Measurements from ENCODE around the gene PDAP1.

- TF ChIP-seq CTCF (IDR thresholded peaks at IDR 0.05 in 2 of 3, conservative IDR thresholded peaks at IDR 0.05 in 1 of 3; ENCODE audit: control insufficient read depth in 2 of 3, extremely low read depth in 1 of 3, insufficient read depth in 1 of 3, low read depth in 3 of 3, low read length in 3 of 3) (no peak), RCOR1 (conservative IDR thresholded peaks at IDR 0.05; ENCODE audit: low read depth, low read length) (no peak), ESRRA (IDR thresholded peaks at IDR 0.05; ENCODE audit: low read length) (no peak), ZNF274 (IDR thresholded peaks at IDR 0.05; ENCODE audit: insufficient read depth, insufficient read length) (no peak), BHLHE40 (IDR thresholded peaks at IDR 0.05; ENCODE audit: borderline replicate concordance in 1 of 2, low read depth in 2 of 2, low read length in 1 of 2) (no peak)
Observed at GRCh38 chr7:99387912-99388311, 20.5 kb downstream of the PDAP1 start.
